T-cell (primary cell): ENCODE data around the gene HAGHL. TPM values are rescaled to one million over a fixed set of nuclear protein-coding genes. Genes with fewer than 3 reads are reported as not detected.

Experiments
- ATAC-seq, 4 experiments: fragments of 200-7000 bp in 3 of 4; fragments of 150-1000 bp in 1 of 4; cut with Tn5 transposase; replicated peaks in 1 of 4; 1 replicate in 3 of 4; 2 replicates in 1 of 4; pipeline ENCODE4 v1.10.0; 2021; ENCODE audit warnings: moderate library complexity in 3 of 4, mild to moderate bottlenecking in 2 of 4, moderate number of reproducible peaks in 1 of 4
- CTCF ChIA-PET, 2 donors: fragments of 300-600 bp; sonication (Branson Sonifier 250); formaldehyde crosslinking; loops; one replicate each; lab custom pipeline; 2022; ENCODE audit warnings: antibody characterized with exemption in 2 of 2; lab: Charles Lee
- POLR2A ChIA-PET, 2 donors: fragments of 300-600 bp; sonication (Branson Sonifier 250); formaldehyde crosslinking; loops; one replicate each; lab custom pipeline; 2022; ENCODE audit warnings: antibody characterized with exemption in 2 of 2; lab: Charles Lee
- DNase-seq, 35 experiments: peaks; one replicate each; pipeline versions ENCODE4 v3.0.0 to v3.0.0-alpha.2; 2013 to 2023
- H3K27ac ChIP-seq: one replicate; pipeline ENCODE4 v1.5.1; 2013; ENCODE audit warnings: low read length
- H3K27me3 ChIP-seq, 2 experiments: replicated peaks in 1 of 2; 1 replicate in 1 of 2; 2 replicates in 1 of 2; pipeline versions ENCODE4 v1.6.1 to v1.7.0; 2013; ENCODE audit warnings: low read length in 1 of 2, mixed read lengths in 1 of 2; ENCODE audit not compliant: control insufficient read depth in 2 of 2, insufficient read depth in 2 of 2; ENCODE audit errors: extremely low read depth in 1 of 2
- H3K36me3 ChIP-seq, 2 donors: 1 replicate in 1 of 2; 2 replicates in 1 of 2; pipeline versions ENCODE4 v1.6.1 to v1.7.0; 2013; ENCODE audit warnings: low read length in 1 of 2; ENCODE audit not compliant: control insufficient read depth in 2 of 2, insufficient read depth in 1 of 2; ENCODE audit errors: extremely low read depth in 1 of 2
- H3K4me1 ChIP-seq, 2 experiments: 1 replicate in 1 of 2; 2 replicates in 1 of 2; pipeline versions ENCODE4 v1.6.1 to v1.7.0; 2013; ENCODE audit warnings: low read length in 2 of 2, mixed read lengths in 1 of 2; ENCODE audit not compliant: insufficient read depth in 2 of 2, control insufficient read depth in 1 of 2; ENCODE audit errors: extremely low read depth in 1 of 2
- H3K4me3 ChIP-seq, 2 donors: 1 replicate in 1 of 2; 2 replicates in 1 of 2; pipeline versions ENCODE4 v1.5.1 to v1.7.0; 2013; ENCODE audit warnings: mild to moderate bottlenecking in 2 of 2, low read length in 1 of 2, moderate library complexity in 1 of 2; ENCODE audit not compliant: control insufficient read depth in 1 of 2; ENCODE audit errors: extremely low read depth in 1 of 2
- H3K9me3 ChIP-seq: 2 replicates; pipeline ENCODE4 v1.7.0; 2013
- H3K27ac Mint-ChIP-seq, 2 donors: one replicate each; pipeline ENCODE4 v1.8.0; 2020 to 2021; ENCODE audit warnings: mild to moderate bottlenecking in 2 of 2, mixed read lengths in 2 of 2
- H3K27me3 Mint-ChIP-seq, 2 donors: one replicate each; pipeline ENCODE4 v1.8.0; 2021 to 2022; ENCODE audit warnings: mixed read lengths in 2 of 2
- H3K36me3 Mint-ChIP-seq: one replicate; pipeline ENCODE4 v1.8.0; 2021; ENCODE audit warnings: mixed read lengths
- H3K4me1 Mint-ChIP-seq, 3 donors: one replicate each; pipeline ENCODE4 v1.8.0; 2020 to 2022; ENCODE audit warnings: mixed read lengths in 3 of 3, mild to moderate bottlenecking in 1 of 3
- H3K4me3 Mint-ChIP-seq, 3 donors: one replicate each; pipeline ENCODE4 v1.8.0; 2020 to 2022; ENCODE audit warnings: mild to moderate bottlenecking in 3 of 3, mixed read lengths in 3 of 3, moderate library complexity in 3 of 3
- H3K9me3 Mint-ChIP-seq, 3 donors: one replicate each; pipeline ENCODE4 v1.8.0; 2020 to 2022; ENCODE audit warnings: mixed read lengths in 3 of 3
- WGBS: methylation state at CpG from one replicate; pipeline ENCODE4 v1.1.5; 2013; ENCODE audit warnings: missing lambda C conversion rate; ENCODE audit not compliant: insufficient coverage; 5-methylcytosine and 5-hydroxymethylcytosine counted together
- total RNA-seq, 35 experiments: library from RNA in 6 of 35; stranded (reverse) in 6 of 35; fragments of 120-200 nt in 1 of 35; gene quantifications; one replicate each; pipeline versions ENCODE4 v1.2.1 to v1.2.4 and lab custom pipeline; 2013 to 2026

HAGHL gene
- total RNA-seq, 5 donors from 2014 or later (not counting 1 experiment from before 2014, with no cell fraction given): 9.9 to 50.1 (median 31.6) TPM

GRCh38 chr16:769184-769784, 42.4 kb downstream of the HAGHL start:
- DNase-seq (no peak), ATAC-seq (no peak)
- H3K36me3 Mint-ChIP-seq: no peaks in the 10 kb centered on the region
- H3K9me3 Mint-ChIP-seq: no peaks in the 10 kb centered on the region
- no peaks in the 10 kb centered on the region for H3K9me3 ChIP-seq
- no peaks in the 10 kb centered on the region for H3K4me1 Mint-ChIP-seq
- peaks cover 0 to 37% of the 10 kb centered on the region in 2 experiments for H3K27me3 ChIP-seq
- no peak overlapping the region for H3K4me3 Mint-ChIP-seq
- H3K4me1 ChIP-seq: no peaks in the 10 kb centered on the region
- no peak overlapping the region for H3K4me3 ChIP-seq
- 71% methylated on average over 8 of the region's 20 CpGs for WGBS
- ChIA-PET CTCF (no interaction called here), POLR2A (no interaction called here)
- no peak overlapping the region for H3K27ac ChIP-seq
- H3K27ac Mint-ChIP-seq: no peak overlapping the region
- no peaks in the 10 kb centered on the region for H3K36me3 ChIP-seq
- H3K27me3 Mint-ChIP-seq: peaks cover 0 to 4% of the 10 kb centered on the region in 2 donors

- H3K4me1 ChIP-seq: no peaks in the 10 kb centered on the region
- WGBS: 87% methylated on average over 16 of the region's 19 CpGs
- no peaks in the 10 kb centered on the region for H3K9me3 ChIP-seq
- H3K27ac Mint-ChIP-seq: no peak overlapping the region
- peaks cover 0 to 4% of the 10 kb centered on the region in 2 donors for H3K27me3 Mint-ChIP-seq
- POLR2A ChIA-PET: no interaction called here
- no peaks in the 10 kb centered on the region for H3K36me3 ChIP-seq
- CTCF ChIA-PET: no interaction called here
- DNase-seq (no peak), ATAC-seq (no peak)
- H3K9me3 Mint-ChIP-seq: no peaks in the 10 kb centered on the region
- no peak overlapping the region for H3K4me3 Mint-ChIP-seq
- no peak overlapping the region for H3K27ac ChIP-seq
- no peaks in the 10 kb centered on the region for H3K36me3 Mint-ChIP-seq
- peaks cover 0 to 35% of the 10 kb centered on the region in 2 experiments for H3K27me3 ChIP-seq
- no peaks in the 10 kb centered on the region for H3K4me1 Mint-ChIP-seq
- no peak overlapping the region for H3K4me3 ChIP-seq
Observed at GRCh38 chr16:769934-770333, 43.0 kb downstream of the HAGHL start.

GRCh38 chr16:770411-770810, 43.5 kb downstream of the HAGHL start:
- no peak for DNase-seq
- H3K4me3 Mint-ChIP-seq: no peak overlapping the region
- no peak overlapping the region for H3K27ac Mint-ChIP-seq
- H3K9me3 ChIP-seq: no peaks in the 10 kb centered on the region
- no peak for ATAC-seq
- H3K4me3 ChIP-seq: no peak overlapping the region
- H3K36me3 Mint-ChIP-seq: no peaks in the 10 kb centered on the region
- no peaks in the 10 kb centered on the region for H3K36me3 ChIP-seq
- ChIA-PET CTCF (no interaction called here), POLR2A (no interaction called here)
- no peaks in the 10 kb centered on the region for H3K4me1 Mint-ChIP-seq
- peaks cover 0 to 40% of the 10 kb centered on the region in 2 experiments for H3K27me3 ChIP-seq
- no peak overlapping the region for H3K27ac ChIP-seq
- H3K9me3 Mint-ChIP-seq: no peaks in the 10 kb centered on the region
- H3K4me1 ChIP-seq: no peaks in the 10 kb centered on the region
- no CpG with 5 or more reads among the region's 13 CpGs for WGBS
- peaks cover 0 to 4% of the 10 kb centered on the region in 2 donors for H3K27me3 Mint-ChIP-seq

GRCh38 chr16:772959-773358, 46.1 kb downstream of the HAGHL start:
- H3K4me3 Mint-ChIP-seq: no peak overlapping the region
- no peak overlapping the region for H3K27ac Mint-ChIP-seq
- Histone ChIP-seq H3K4me1 (no peaks in the 10 kb centered on the region), H3K9me3 (no peaks in the 10 kb centered on the region), H3K27me3 (peaks cover 0 to 49% of the 10 kb centered on the region in 2 experiments), H3K27ac (no peak overlapping the region), H3K36me3 (no peaks in the 10 kb centered on the region), H3K4me3 (no peak overlapping the region)
- no peaks in the 10 kb centered on the region for H3K4me1 Mint-ChIP-seq
- ATAC-seq: no peak
- H3K27me3 Mint-ChIP-seq: peaks cover 3 to 11% of the 10 kb centered on the region in 2 donors
- H3K9me3 Mint-ChIP-seq: no peaks in the 10 kb centered on the region
- WGBS: 87% methylated on average over 17 of the region's 18 CpGs
- ChIA-PET CTCF (no interaction called here), POLR2A (no interaction called here)
- no peak for DNase-seq
- no peaks in the 10 kb centered on the region for H3K36me3 Mint-ChIP-seq

GRCh38 chr16:774086-775001, 47.4 kb downstream of the HAGHL start:
- 89% methylated on average over 37 of the region's 46 CpGs for WGBS
- Mint-ChIP-seq H3K36me3 (no peaks in the 10 kb centered on the region), H3K27ac (no peak overlapping the region), H3K9me3 (no peaks in the 10 kb centered on the region), H3K4me3 (no peak overlapping the region), H3K4me1 (no peaks in the 10 kb centered on the region), H3K27me3 (peaks cover 3 to 11% of the 10 kb centered on the region in 2 donors)
- H3K4me1 ChIP-seq: no peaks in the 10 kb centered on the region
- ATAC-seq (no peak), DNase-seq (no peak)
- H3K27ac ChIP-seq: no peak overlapping the region
- no peaks in the 10 kb centered on the region for H3K9me3 ChIP-seq
- H3K36me3 ChIP-seq: no peaks in the 10 kb centered on the region
- ChIA-PET CTCF (no interaction called here), POLR2A (interaction anchor here in 1 of 2 donors (0.7 kb wide), 1 partner anchor 109 kb away, joined by 11 read pairs; no protein-coding TSS in a partner anchor)
- peaks cover 0 to 46% of the 10 kb centered on the region in 2 experiments for H3K27me3 ChIP-seq
- H3K4me3 ChIP-seq: no peak overlapping the region

GRCh38 chr16:775236-775796, 48.4 kb downstream of the HAGHL start:
- POLR2A ChIA-PET: no interaction called here
- H3K27ac ChIP-seq: no peak overlapping the region
- no peak overlapping the region for H3K4me3 ChIP-seq
- Mint-ChIP-seq H3K27ac (no peak overlapping the region), H3K9me3 (no peaks in the 10 kb centered on the region), H3K36me3 (no peaks in the 10 kb centered on the region), H3K4me3 (no peak overlapping the region), H3K4me1 (no peaks in the 10 kb centered on the region), H3K27me3 (peaks cover 3 to 11% of the 10 kb centered on the region in 2 donors)
- ATAC-seq (no peak), DNase-seq (no peak)
- H3K27me3 ChIP-seq: peaks cover 0 to 48% of the 10 kb centered on the region in 2 experiments
- 77% methylated on average over 28 of the region's 36 CpGs for WGBS
- CTCF ChIA-PET: no interaction called here
- no peaks in the 10 kb centered on the region for H3K36me3 ChIP-seq
- H3K9me3 ChIP-seq: no peaks in the 10 kb centered on the region
- H3K4me1 ChIP-seq: no peaks in the 10 kb centered on the region
